ENCODE results near the gene FNTB. TPM values are rescaled to one million over a fixed set of nuclear protein-coding genes. Genes with fewer than 3 reads are reported as not detected.

Gene FNTB
- total RNA-seq: 5.0 and 8.5 TPM in 2 replicates

DNA sequence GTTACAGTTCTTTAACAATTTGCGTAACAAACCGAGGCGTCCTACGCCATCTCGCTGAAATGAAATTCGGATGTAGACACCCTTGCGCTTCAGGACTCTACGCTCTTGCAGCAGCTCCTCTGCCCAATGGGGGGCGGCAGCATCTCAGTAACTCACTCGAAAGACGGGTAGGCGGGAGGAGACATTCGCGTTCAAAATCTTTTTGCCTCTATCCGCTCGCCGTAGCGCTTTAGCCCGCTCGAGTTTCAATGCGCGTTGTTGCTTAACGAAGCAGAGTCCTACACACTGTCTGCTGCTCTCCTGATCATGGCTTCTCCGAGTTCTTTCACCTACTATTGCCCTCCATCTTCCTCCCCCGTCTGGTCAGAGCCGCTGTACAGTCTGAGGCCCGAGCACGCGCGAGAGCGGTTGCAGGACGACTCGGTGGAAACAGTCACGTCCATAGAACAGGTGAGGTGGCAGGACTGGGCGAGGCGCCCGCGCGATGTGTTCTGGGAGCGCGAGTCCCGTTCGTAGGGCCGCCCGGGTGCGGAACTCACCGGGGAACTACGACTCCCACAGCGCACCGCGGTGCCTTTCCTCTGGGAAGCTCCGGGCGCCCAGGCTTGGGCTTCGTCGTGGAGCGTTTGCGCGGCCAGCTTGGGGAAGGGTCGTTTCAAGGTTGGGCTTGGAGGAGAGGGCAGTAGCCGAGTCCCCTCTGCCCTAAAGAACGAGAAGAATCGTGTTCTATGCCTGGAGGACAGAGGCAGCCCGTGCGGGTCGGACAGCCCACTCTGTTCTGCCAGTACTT lies at the start of gene FNTB:
Gene FNTB, plus strand, starts transcription at position 248 of the 790 bp plus-strand sequence. Its CDS starts 59 bp downstream, at position 307.
- peak; percentile 97 to 98 for DNase-seq (ENCODE audit: low read depth in 2 of 2)

- DNase-seq (ENCODE audit: low read depth in 2 of 2): no peak
These were observed 49.4 kb upstream of the FNTB start for GRCh38 chr14:64937171-64937820.

DNA sequence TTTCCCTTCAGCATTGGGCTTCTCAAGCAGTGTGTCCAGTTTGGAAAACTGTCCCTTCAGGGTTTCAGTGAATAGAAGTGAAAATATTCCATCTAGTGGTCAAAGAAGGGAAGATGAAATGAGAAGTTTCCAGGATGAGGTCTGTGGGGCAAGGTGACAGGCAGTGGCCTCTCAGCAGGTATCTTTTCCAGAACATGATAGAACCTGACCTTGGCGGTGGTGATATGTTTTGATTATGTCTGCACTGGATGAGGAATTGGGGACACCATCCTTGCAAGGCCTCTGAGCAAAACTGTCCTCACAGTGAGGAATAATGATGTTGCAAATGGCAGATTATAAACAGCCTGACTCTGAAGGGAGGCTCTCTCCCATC lies 48.9 kb upstream of the FNTB start:
- peak in 1 of 2 donors; percentile 13 for DNase-seq (ENCODE audit: low read depth in 2 of 2)

- DNase-seq (ENCODE audit: low read depth in 2 of 2): no peak
These were observed 47.5 kb upstream of the FNTB start for GRCh38 chr14:64938972-64939816.

DNA sequence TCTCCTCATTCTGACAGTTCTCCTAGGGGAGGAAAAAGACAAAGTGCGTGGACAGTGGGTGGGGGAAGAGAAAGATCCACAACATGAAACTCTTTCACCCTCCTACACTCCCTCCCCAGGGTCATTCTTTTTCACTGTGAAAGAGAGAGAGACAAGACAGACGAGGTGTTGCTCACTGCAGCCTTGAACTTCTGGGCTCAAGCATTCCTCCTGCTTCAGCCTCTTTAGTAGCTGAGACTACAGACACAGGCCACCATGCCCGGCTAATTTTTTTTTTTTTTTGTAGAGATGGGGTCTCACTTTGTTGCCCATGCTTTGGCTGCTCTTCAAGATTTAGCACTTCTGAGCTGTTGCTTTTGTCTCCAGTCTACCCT lies 46.9 kb upstream of the FNTB start:
- DNase-seq (ENCODE audit: low read depth in 2 of 2): no peak

- DNase-seq (ENCODE audit: low read depth in 2 of 2): no peak
These were observed 46.3 kb upstream of the FNTB start for GRCh38 chr14:64940336-64940910.

GRCh38 chr14:64942531-64943111 lies 44.1 kb upstream of the FNTB start, which contains the start of gene GPX2:
Gene GPX2 (minus strand): TSS chr14:64942745. CDS start chr14:64942726, 19 bp downstream.
- DNase-seq (ENCODE audit: low read depth in 2 of 2): no peak

DNA sequence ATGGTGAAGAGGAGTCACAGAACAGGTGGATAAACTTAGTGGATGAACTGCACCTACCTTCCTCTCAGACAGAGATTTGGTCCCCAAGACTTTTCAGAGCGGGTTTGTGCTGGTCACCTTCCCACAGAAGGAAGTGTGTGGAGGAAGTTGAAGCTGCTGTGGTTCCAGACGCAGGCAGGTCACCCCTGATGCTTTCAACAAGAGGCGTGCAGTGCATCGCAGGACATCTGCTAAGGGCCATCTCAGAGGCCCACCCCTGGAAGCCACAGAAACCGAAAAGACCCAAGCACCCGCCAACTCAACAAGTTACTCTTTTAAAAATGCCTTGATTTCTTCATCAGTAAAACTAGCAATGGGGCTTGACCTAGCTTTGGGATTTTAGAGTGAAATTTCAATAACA lies 43.1 kb upstream of the FNTB start:
- no peak for DNase-seq (ENCODE audit: low read depth in 2 of 2)

- no peak for DNase-seq (ENCODE audit: low read depth in 2 of 2)
These were observed 42.7 kb upstream of the FNTB start for GRCh38 chr14:64944041-64944440.

GRCh38 chr14:64944861-64945260 lies 41.8 kb upstream of the FNTB start:
- DNase-seq (ENCODE audit: low read depth in 2 of 2): no peak

DNA sequence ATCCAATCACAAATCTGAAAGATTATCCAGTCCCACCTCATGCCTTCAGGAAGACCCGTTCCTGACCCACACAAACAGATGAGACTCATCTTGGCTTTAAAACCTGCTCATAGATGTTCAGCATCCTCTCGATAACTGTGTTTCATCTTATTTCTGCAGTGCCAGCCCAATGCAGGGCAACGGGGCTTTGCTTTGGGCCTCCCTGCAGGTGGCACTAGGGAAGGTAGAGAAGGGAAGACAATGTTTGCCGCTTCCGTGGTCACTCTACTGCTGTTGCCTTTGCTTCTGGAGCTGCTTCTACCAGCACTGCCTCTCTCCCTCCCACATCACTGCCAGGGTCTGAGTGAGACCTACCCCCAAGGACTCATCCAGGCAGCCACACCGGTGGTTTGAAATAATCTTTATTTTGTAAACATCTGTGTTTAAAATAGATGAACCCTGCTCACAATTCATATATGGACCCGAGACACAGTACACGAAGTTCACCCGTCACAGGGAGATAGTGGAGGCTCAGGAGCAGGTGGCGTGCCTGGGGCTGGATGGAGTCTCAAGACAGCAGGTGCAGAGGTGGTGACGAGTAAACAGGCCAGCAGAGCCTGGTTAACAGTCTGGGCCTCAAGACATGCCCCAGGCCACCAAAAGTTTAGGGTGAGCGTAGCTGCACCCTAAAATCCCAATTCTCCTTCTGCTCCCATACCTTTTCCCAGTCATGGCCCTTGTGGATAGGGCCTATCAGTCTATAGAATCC lies 41.1 kb upstream of the FNTB start:
- DNase-seq (ENCODE audit: low read depth in 2 of 2): no peak

DNA sequence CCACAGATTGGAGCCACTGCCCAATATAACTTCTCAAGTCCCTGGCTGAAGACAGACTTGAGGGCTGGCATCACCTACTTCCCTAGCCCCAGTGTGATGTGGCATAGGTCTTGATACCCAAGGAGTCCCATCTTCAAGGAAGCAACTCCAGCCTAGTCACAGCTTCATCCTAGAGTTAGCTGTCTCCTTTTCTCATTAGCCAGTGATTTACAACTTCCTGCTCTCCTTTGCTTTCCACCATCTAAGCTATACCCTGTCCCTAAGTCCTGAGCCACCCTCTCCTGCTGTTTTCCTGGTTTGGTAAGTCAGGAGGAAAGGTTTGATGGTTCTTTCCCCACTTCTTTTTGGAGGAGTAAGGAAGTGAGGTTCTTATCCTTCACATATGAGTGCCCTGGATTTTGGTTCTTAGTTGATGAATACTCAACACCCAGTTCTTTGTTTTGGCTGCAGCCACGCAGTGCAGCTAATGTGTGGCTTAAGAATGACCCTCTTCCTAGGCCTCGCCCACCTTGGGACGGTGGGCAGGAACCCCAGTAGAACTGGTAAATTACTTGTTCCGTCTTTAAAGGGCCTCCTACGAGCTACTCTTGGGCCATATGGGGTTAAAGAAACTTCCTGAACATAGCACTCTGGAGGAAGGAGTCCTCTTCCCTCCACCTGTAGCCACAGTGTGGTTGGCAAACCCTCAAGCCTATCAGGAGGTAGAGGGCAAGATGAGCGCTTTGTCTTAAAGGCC lies 40.2 kb upstream of the FNTB start:
- DNase-seq (ENCODE audit: low read depth in 2 of 2): no peak

GRCh38 chr14:64947710-64948611 lies 38.7 kb upstream of the FNTB start:
- no peak for DNase-seq (ENCODE audit: low read depth in 2 of 2)

DNA sequence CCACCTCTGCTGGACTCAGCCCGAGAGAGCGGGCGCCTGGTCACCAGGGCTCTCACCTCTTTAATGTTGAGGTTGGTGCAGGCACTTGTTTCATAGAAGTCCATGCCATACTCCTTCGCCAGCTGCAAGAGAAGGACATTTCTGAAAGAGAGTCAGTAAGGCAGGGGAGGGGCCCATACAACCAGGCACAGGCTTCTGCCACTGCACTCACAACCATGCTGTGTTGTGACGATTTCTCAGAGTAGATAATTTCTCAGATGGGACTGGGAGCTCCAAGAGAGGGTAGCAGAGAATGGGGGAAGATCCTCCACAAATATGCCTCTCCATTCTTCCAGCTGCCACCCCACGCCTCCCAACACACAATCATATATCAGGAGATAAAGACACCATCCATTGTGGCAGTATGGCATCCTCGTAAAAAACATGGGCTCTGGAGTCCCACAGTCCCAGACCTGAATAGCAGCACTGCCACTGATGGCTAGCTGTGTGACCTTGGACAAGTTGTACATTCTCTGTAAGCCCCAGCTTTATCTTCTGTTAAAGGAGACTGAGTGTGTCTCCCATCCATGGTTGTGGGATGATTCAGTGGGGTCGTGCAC lies 38.0 kb upstream of the FNTB start:
- DNase-seq (ENCODE audit: low read depth in 2 of 2): no peak

- DNase-seq (ENCODE audit: low read depth in 2 of 2): no peak
These were observed 35.8 kb upstream of the FNTB start for GRCh38 chr14:64950889-64951288.

DNA sequence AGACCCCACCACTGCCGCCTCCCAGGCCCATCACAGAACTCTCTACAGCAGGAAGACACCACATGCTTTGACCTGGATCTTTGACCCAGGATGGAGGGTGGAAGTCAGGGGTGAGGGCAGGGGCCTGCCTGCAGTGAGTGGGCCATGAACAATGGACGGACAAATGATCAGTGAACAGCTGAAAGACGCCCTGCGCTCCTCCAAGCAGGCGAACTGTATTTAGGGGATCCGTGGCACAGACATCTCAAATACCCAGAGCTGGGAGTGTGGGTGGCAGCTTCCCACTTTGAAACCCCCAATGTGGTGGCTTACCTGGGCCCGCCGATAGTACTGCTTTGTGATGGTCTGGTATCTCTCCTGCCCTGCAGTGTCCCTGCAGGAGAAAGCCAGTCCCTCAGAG lies 35.4 kb upstream of the FNTB start:
- no peak for DNase-seq (ENCODE audit: low read depth in 2 of 2)

DNA sequence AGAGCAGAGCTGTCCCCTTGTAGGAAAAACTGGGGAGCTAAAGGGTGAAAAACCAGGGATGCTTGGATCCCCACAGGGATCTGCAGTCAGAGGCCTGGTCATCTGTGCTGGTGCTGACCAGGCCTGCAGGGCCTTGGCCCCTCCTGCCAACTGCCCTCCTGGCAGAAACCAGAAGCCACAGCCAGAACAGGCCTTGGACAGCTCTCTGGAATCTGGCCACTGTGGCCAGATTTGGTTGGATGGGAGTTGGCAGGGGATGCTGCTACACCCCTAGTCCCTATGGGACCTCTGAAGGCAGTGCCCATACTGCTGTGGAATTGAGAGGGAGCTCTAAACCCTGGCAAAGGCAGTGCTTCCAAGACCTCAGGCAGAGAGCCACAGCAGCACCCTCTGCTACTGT lies 35.0 kb upstream of the FNTB start:
- DNase-seq (ENCODE audit: low read depth in 2 of 2): no peak

DNA sequence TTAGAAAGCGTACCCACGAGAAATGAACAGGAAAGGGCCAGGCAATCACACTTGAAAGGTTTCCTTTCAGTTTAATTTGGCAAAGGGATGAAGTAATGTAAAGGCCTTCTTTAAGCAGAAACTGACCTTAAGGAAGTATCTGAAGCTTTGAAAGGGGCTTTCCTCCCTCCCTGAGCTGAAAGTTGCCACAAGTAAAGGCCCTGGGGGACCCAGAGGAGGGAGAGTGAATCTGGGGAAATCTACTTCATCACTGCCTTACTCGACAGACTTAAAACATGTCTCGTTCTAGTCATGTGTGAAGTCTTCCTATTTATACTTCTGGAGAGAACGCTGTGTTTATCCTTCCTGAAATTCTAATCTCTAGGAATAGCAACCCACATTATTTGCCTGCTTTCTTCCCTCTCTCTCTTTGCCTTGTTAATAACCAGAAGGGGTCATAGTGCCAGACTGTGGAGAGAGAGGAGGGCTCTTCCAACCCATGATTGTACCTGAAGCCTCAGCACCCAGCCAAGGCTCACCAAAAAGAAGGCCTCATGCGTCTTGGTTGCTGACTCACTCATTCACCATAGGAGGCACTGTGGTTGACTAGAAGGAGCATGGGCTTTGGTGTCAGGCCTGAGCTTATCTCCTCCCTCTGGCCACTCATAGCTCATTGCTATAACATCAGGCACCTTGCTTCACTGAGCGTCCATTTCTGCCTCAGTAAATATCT lies 33.9 kb upstream of the FNTB start:
- no peak for DNase-seq (ENCODE audit: low read depth in 2 of 2)

Data from lung microvascular endothelial cell (primary cell).